OCI-LY7 (cell line): ENCODE results near the gene KIRREL3. TPM values are rescaled to one million over a fixed set of nuclear protein-coding genes. Genes with fewer than 3 reads are reported as not detected.

Experiments
- BruUV-seq: library from RNA; stranded (reverse); fragments of 400-500 nt; replicated peaks from 2 replicates; lab custom pipeline; 2021; lab: Mats Ljungman, UMichigan
- CTCF ChIA-PET: fragments of 300-600 bp; sonication (Branson Sonifier 250); formaldehyde crosslinking; loops from one replicate; lab custom pipeline; 2022; ENCODE audit warnings: antibody characterized with exemption; ENCODE audit not compliant: unreplicated experiment; lab: Charles Lee
- POLR2A ChIA-PET: fragments of 300-600 bp; sonication (Branson Sonifier 250); formaldehyde crosslinking; loops from one replicate; lab custom pipeline; 2022; ENCODE audit warnings: antibody characterized with exemption; lab: Charles Lee
- DNase-seq: peaks from one replicate; pipeline ENCODE4 v3.0.0-alpha.2; 2015; ENCODE audit warnings: low spot score
- H2AFZ ChIP-seq: fragments of 200-600 bp; sonication (generic), shearing (Covaris generic); 2 replicates; pipeline ENCODE4 v1.6.1; 2014; ENCODE audit warnings: mild to moderate bottlenecking, antibody characterized with exemption, low read length, moderate library complexity
- H3K27ac ChIP-seq: fragments of 200-600 bp; sonication (generic); 2 replicates; pipeline ENCODE4 v1.5.1; 2014; ENCODE audit warnings: mixed run types, low read depth, mild to moderate bottlenecking, moderate library complexity, low read length, inconsistent platforms; ENCODE audit not compliant: poor library complexity, severe bottlenecking
- H3K36me3 ChIP-seq: fragments of 200-600 bp; sonication (generic); 2 replicates; pipeline ENCODE4 v1.6.1; 2014; ENCODE audit warnings: mild to moderate bottlenecking, antibody characterized with exemption, low read length, moderate library complexity, mixed read lengths; ENCODE audit not compliant: insufficient read depth
- H3K4me1 ChIP-seq: fragments of 200-600 bp; sonication (generic); 2 replicates; pipeline ENCODE4 v1.5.1; 2014; ENCODE audit warnings: mild to moderate bottlenecking, low read length; ENCODE audit not compliant: insufficient read depth, poor library complexity, severe bottlenecking
- H3K4me2 ChIP-seq: fragments of 200-600 bp; sonication (generic); 2 replicates; pipeline ENCODE4 v1.6.1; 2014; ENCODE audit warnings: mild to moderate bottlenecking, low read length
- H3K4me3 ChIP-seq: fragments of 200-600 bp; sonication (generic); 2 replicates; pipeline ENCODE4 v1.5.1; 2014; ENCODE audit warnings: mild to moderate bottlenecking, low read depth, low read length; ENCODE audit not compliant: poor library complexity, severe bottlenecking
- H3K79me2 ChIP-seq: fragments of 200-600 bp; sonication (generic); 2 replicates; pipeline ENCODE4 v1.6.1; 2016; ENCODE audit warnings: low read depth, mild to moderate bottlenecking, low read length, moderate library complexity, mixed read lengths; ENCODE audit not compliant: insufficient read depth
- H3K9me2 ChIP-seq: fragments of 200-600 bp; sonication (generic); 2 replicates; pipeline ENCODE4 v1.6.1; 2016; ENCODE audit warnings: mild to moderate bottlenecking, low read length, mixed read lengths; ENCODE audit not compliant: insufficient read depth
- H3K9me3 ChIP-seq: fragments of 200-600 bp; sonication (generic); 2 replicates; pipeline ENCODE4 v1.6.1; 2014; ENCODE audit warnings: mild to moderate bottlenecking, mixed run types, low read length, mixed read lengths
- H4K20me1 ChIP-seq: fragments of 200-600 bp; sonication (generic); 2 replicates; pipeline ENCODE4 v1.6.1; 2014; ENCODE audit warnings: mild to moderate bottlenecking, antibody characterized with exemption, low read length, moderate library complexity, mixed read lengths; ENCODE audit not compliant: insufficient read depth
- EZH2phosphoT487 ChIP-seq: fragments of 200-600 bp; sonication (generic); IDR thresholded peaks from 2 replicates; pipeline ENCODE4 v1.6.1; 2018; ENCODE audit warnings: low read depth, borderline replicate concordance, mild to moderate bottlenecking, mixed run types, antibody characterized with exemption, low read length, moderate library complexity, mixed read lengths
- intact Hi-C: fragments of 100-400 bp; cut with micrococcal nuclease; formaldehyde crosslinking; loops from one replicate; pipeline ENCODE4 v1.10.0; 2022; ENCODE audit not compliant: unreplicated experiment
- total RNA-seq, 2 experiments: library from RNA; depleted of rRNA in 1 of 2; stranded (reverse); fragments of >200 nt in 1 of 2; shearing (Covaris generic) in 1 of 2; gene quantifications; 2 replicates each; pipeline ENCODE4 v1.2.3, GENCODE V29; 2014 to 2022
- TF ChIP-seq, protein P1 (sequence below): fragments of 200-600 bp; sonication (generic); conservative IDR thresholded peaks from 2 replicates; pipeline ENCODE4 v1.5.1; 2014; ENCODE audit warnings: mild to moderate bottlenecking, antibody characterized with exemption, low read length, moderate library complexity, mixed read lengths

Gene KIRREL3
- total RNA-seq, 2 experiments from 2014 or later: not detected

DNA sequence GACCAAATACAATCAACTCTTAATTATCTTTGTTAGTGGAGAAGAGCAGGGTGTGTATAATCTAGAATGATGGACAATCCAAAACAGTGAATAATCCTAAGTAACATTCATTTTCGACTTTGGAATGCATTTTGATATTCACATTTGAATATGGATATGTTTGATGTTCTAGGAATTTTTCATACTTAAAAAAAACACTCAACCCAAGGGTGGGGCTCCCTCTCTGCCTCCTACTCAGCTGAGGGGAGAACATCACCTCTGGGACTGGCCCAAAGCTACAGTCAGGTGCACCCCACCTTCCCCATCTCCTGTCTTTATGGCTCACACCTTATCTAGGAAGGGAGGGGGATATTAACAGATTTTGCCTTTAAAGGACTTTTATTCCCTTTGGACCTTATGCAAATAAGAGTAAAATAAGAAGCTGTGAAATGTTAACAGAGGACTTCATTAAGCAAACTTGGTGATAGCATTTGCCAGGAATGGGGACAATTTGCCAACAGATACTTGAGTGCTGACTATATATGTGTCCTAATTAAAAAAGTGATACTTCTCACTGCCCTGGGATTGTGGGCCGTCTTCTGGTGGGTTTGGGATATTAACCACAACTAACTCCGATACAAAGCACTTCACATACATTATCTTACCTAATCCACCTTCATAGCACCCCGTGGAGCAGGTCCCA is 458.1 kb downstream of the KIRREL3 start:
- Histone ChIP-seq H3K4me1 (no peaks in the 10 kb centered on the region), H3K4me3 (no peak overlapping the region), H3K4me2 (no peak overlapping the region), H2AFZ (no peak overlapping the region), H3K36me3 (no peaks in the 10 kb centered on the region), H3K27ac (no peak overlapping the region), H3K9me3 (no peaks in the 10 kb centered on the region), H3K9me2 (no peaks in the 10 kb centered on the region), H3K79me2 (no peaks in the 10 kb centered on the region), H4K20me1 (no peaks in the 10 kb centered on the region)
- ChIA-PET POLR2A (interaction anchor here (0.5 to 0.6 kb wide), 2 partner anchors 29 to 951 kb away, joined by 3 read pairs; no protein-coding TSS in a partner anchor), CTCF (interaction anchor here (0.6 kb wide), 1 partner anchor 135 kb away, joined by 3 read pairs; no protein-coding TSS in a partner anchor)
- no TSS peak for BruUV-seq
- DNase-seq: no peak
- intact Hi-C loops: no loop called here
- TF ChIP-seq, protein P1, sequence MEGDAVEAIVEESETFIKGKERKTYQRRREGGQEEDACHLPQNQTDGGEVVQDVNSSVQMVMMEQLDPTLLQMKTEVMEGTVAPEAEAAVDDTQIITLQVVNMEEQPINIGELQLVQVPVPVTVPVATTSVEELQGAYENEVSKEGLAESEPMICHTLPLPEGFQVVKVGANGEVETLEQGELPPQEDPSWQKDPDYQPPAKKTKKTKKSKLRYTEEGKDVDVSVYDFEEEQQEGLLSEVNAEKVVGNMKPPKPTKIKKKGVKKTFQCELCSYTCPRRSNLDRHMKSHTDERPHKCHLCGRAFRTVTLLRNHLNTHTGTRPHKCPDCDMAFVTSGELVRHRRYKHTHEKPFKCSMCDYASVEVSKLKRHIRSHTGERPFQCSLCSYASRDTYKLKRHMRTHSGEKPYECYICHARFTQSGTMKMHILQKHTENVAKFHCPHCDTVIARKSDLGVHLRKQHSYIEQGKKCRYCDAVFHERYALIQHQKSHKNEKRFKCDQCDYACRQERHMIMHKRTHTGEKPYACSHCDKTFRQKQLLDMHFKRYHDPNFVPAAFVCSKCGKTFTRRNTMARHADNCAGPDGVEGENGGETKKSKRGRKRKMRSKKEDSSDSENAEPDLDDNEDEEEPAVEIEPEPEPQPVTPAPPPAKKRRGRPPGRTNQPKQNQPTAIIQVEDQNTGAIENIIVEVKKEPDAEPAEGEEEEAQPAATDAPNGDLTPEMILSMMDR: no peak
- TF ChIP-seq EZH2phosphoT487: no peak

DNA sequence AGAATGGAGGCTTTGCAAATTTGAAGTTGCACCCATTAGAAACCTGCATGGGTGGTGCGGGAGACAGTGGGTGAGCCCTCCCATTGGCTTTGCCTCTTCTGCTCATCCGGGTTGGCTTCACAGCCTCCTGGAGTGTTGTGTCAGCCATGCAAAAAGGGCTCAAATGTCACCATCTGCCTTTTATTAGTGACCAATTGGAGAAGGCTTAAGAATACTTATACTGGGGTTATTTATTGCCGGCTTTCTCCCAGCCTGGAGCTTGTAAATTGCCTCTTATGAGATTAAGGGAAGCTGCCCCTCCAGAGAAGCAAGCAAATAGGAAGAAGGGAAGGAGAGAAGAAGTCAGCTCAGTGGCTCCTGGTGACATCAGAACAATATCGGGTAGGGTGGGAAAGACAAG is 462.5 kb downstream of the KIRREL3 start:
- Histone ChIP-seq H3K36me3 (no peaks in the 10 kb centered on the region), H3K9me3 (no peaks in the 10 kb centered on the region), H3K79me2 (no peaks in the 10 kb centered on the region), H4K20me1 (no peaks in the 10 kb centered on the region), H3K4me3 (no peak overlapping the region), H3K9me2 (no peaks in the 10 kb centered on the region), H2AFZ (no peak overlapping the region), H3K4me1 (no peaks in the 10 kb centered on the region), H3K27ac (no peak overlapping the region), H3K4me2 (no peak overlapping the region)
- intact Hi-C loops: no loop called here
- CTCF ChIA-PET: no interaction called here
- BruUV-seq: no TSS peak
- POLR2A ChIA-PET: no interaction called here
- no peak for DNase-seq
- TF ChIP-seq, protein P1: no peak
- TF ChIP-seq EZH2phosphoT487: no peak

DNA sequence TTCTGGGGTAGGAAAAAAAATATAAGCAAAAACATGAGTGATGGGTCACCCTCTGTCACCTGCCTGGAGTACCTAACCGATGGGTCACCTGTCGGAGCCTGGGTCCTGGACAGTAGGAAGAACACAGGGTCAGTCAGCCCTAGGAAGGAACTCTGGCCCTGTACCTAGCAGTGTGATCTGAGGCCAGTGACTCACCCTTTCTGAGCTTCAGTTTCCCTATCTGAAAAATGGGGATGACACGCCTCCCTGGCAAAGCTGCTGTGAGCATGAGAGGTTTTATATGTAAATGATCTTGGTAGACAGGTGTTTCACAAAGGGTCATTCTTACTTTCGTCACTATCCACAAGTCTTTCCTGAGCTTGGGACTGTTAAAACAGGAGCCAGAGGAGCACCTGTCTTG is 463.1 kb downstream of the KIRREL3 start:
- POLR2A ChIA-PET: no interaction called here
- H4K20me1 ChIP-seq: no peaks in the 10 kb centered on the region

More for the DNA sequence above, 463.1 kb downstream of the KIRREL3 start:
- TF ChIP-seq, protein P1: no peak
- TF ChIP-seq EZH2phosphoT487: no peak
- no peak for DNase-seq
- Histone ChIP-seq H2AFZ (no peak overlapping the region), H3K9me2 (no peaks in the 10 kb centered on the region), H3K4me1 (no peaks in the 10 kb centered on the region), H3K79me2 (no peaks in the 10 kb centered on the region), H3K36me3 (no peaks in the 10 kb centered on the region), H3K4me2 (no peak overlapping the region), H3K4me3 (no peak overlapping the region), H3K27ac (no peak overlapping the region), H3K9me3 (no peaks in the 10 kb centered on the region)
- CTCF ChIA-PET: no interaction called here
- intact Hi-C loops: no loop called here
- BruUV-seq: no TSS peak
